Forelimb muscle (tissue), 1 donor: ENCODE results near the gene NPC1L1. TPM values are rescaled to one million over a fixed set of nuclear protein-coding genes. Genes with fewer than 3 reads are reported as not detected.
"Not testable (repeated sequence)": the region's sequence is repeated elsewhere in the genome, so short reads cannot be mapped to it uniquely, and the experiment has no call there.

Experiments used
- DNase-seq: peaks from one replicate; pipeline ENCODE4 v3.0.0-alpha.2; 2013; ENCODE audit warnings: low read depth
- polyA plus RNA-seq: library from polyadenylated mRNA; unstranded; fragments of 120-200 nt; gene quantifications from one replicate; pipeline ENCODE4 v1.2.1, GENCODE V29; 2013; ENCODE audit not compliant: insufficient read length

The NPC1L1 gene
- polyA plus RNA-seq, 1 donor = 0.04 TPM

DNA sequence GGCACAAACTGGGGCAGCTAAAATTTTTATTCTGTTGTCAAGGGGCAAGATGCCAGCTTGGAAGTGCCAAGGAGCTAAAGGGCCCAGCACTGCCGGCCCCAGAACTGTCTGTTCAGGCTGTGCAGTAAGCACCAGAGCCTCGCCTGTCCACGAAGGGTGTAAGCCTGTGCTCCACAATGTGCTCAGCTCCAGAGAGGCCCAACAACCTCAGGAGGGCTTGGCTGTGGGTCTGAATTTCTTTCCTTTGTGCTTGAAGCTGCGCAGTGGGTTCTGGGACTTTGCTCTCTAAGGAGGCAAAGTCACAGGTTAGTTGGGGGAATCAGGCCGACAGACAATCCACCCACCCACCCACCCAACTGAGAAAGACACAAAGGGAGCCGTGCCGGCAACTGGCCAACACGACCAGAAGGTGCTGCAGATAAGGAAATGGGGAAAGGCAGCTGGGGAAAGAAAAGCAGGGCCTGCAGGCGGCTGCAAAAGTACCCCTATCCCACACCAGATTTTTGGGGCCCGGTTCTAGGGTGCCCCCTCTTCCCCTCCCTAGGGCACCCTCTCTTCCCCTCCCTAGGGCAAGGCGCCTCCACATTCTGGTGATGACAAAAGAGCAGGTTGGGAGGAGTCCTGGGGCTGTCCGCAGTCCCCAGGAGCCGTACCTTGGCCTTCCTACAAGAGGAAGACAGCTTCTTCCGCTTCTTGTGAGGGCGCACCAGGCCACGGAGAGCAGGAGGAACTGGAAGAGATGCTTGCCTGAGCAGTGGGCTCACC lies 24.8 kb upstream of the NPC1L1 start:
- DNase-seq = no peak

DNA sequence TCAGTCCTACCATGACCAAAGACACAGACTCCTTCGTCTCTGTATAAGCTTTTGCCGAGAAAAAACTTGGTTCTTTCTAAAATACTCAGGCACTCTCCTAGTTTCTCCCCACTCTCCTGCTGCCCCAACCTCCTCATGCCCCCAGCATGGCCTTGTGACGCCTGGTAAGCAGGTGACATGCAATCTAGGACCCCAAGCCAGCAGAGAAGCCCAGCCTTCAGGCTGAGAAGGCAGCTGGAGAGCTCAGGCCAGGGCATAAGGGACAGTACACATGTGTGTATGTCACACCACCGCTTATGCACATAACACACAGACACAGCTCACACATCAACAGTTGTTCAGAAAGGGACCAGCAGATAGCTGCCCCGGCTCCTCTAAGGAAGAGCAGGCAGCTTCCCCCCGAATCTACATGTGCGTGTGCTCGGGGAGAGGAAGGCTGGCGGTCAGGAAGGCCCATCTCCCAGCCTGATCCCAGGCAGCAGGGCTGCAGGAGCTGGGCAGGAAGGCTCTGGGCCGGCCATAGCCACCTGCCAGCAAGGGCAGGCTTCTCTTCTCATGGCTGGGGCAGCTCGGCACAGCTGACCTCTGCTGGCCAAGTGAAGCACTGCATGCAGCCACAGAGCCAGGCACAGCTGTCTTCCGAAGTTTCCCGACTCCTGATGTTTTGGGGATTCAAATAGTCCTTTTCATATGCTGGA lies 24.1 kb upstream of the NPC1L1 start:
- DNase-seq = no peak

GRCh38 chr7:44564606-44565005 lies 23.5 kb upstream of the NPC1L1 start:
- DNase-seq = no peak

DNA sequence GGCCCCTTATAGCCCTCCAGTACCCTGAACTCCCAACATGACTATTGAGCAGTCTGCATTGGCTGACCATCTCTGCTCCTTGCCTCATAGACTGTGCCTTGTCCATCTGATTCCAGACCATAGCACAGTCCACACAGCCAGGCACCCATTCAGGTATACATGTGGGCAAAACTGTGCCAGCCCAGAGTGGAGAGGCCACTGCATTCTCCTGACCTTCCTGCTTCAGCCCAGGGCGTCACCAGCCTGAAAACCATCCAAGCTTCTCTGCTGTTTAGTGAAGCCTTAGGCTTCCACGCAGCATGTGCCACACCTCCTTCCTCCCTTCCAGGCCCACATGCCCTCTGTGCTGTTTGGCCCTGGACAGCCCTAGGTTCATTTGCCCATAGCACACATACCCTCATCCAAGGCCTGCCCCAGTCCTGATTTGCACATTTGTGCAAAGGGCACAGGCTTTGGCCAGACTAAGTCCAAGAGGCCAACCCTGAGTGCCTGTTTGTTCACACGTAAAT lies 22.1 kb upstream of the NPC1L1 start:
- no peak for DNase-seq

DNA sequence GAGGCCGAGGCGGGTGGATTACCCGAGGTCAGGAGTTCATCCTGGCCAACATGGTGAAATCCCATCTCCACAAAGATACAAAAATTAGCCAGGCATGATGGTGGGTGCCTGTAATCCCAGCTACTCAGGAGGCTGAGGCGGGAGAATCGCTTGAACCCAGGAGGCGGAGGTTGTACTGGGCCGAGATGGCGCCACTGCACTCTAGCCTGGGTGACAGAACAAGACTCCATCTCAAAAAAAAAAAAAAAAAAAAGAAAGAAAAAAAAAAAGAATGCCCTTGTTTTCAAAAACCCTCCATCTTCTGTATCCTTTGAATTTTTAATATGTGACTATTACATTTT lies 21.5 kb upstream of the NPC1L1 start:
- not testable (repeated sequence) for DNase-seq

DNA sequence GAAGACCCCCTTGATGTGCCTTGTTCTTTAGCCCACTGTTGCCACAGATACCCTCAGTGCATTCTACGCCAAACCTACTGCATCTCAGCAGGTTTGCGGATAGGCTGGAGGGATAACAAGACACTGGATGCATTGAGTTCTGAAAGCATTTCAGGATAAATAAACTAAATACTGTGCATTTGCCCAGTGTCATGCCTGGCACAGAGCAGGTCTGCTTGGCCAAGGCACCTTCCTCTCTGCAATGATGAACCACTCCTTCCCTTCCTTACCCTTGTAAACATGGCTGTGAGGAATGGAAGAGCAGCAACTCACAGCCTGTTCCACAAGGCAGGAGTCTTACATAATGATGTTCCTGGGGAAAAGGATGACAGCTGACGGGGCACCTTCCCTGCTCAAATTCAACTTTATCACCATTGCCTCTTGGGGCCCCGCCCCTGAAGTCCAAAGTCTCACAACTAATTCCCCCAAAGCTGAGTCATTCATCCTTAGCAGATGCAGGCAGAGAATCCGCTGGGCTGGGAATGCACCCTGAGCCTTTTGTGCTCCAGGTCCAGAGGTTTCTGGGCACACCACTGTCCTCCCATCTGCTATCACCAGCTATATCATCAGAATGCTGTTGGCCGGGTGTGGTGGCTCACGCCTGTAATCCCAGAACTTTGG lies 21.0 kb upstream of the NPC1L1 start:
- DNase-seq = no peak

- DNase-seq = no peak
Observed at GRCh38 chr7:44561481-44561880, 20.4 kb upstream of the NPC1L1 start.

- DNase-seq = no peak
Observed at GRCh38 chr7:44559485-44559884, 18.4 kb upstream of the NPC1L1 start.

GRCh38 chr7:44557485-44557884 lies 16.4 kb upstream of the NPC1L1 start:
- DNase-seq = no peak

DNA sequence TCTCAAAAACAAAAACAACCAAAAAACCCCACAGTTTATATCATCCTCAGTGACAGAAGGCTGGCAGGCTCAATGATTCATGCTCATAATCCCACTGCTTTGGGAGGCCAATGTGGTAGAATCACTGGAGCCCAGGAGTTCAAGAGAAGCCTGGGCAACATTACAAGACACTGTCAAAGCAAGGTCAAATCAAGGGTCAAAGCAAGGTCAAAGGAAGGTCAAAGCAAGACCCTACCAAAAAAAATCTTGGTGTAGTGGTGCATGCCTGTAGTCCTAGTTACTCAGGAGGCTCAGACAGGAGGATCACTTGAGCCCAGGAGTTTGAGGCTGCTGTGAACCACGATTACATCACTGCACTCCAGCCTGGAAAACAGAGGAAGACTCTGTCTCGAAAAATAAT lies 14.2 kb upstream of the NPC1L1 start:
- no peak for DNase-seq

GRCh38 chr7:44552473-44553005 lies 11.4 kb upstream of the NPC1L1 start:
- DNase-seq = not testable (repeated sequence)

DNA sequence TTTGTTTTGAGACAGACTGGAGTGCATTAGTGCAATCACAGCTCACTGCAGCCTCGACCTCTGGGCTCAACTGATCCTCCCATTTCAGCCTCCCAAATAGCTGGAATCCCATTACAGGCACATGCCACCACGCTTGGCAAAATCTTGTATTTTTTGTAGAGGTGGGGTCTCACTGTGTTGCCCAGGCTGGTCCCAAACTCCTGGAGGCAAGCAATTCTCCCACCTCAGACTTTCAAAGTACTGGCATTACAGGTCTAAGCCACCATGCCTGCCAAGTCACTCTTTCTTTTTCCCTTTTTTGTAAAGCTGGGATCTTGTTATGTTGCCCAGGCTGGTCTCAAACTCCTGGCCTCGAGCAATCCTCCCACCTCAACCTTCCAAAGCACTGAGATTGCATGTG lies 8.3 kb upstream of the NPC1L1 start:
- no peak for DNase-seq

GRCh38 chr7:44548893-44549292 lies 7.8 kb upstream of the NPC1L1 start:
- no peak for DNase-seq

- no peak for DNase-seq
Observed at GRCh38 chr7:44547536-44548231, 6.6 kb upstream of the NPC1L1 start.

DNA sequence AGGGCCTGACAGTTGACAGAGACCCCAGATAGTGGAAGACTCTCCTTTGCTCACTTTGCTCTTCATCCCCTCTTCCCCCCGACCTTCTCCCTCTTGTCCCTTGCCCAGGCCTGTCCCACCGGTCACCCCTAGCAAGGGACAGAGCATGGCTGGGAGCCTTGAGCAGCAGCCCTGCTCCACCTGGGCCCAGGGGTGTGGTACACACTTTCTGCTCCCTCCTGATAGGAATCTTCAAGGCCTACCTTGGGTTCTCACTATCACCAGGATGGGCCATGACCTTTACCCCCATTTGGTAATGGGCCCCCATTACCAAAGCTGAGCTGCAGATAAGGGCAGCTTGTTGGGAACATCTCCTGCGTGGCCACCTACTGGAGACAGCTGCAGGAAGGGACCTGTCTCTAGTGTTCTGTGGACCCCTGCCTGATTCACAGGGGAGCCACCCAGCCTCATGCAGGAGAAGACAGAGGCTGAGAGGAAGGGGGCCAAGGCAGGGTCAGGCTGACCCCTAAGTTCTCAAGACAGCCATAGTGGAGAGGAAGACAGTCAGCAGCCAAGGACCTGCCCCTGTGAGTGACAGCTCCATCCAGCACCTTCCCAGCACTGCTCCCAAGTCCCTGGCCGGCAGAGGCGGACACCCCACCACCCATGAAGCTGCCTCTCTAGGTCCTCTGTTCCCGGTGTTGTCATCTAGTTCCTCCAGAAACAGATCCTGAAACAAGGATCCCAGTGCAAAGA lies 913 bp upstream of the NPC1L1 start:
- DNase-seq = no peak

DNA sequence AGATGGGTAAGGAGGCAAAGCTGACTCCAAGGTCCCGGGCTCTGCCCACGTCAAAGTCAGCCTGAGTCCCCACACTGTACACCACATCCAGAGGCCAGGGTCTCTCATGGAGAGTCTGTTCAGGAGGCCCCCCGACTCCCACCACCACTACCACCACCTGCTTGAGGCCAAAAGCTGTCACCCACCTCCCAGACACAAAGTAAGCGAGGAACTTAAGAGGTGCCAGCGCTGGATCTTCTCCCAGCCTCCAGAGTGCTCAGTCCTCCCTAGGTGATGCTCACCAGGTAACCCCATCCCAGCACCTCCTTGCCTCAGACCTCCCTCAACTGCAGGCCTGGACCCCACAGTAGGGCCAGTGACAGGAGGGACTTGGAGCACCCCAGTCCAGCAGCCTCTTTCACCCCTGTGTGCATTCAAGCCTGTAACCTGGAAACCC lies 520 bp downstream of the NPC1L1 start:
- no peak for DNase-seq

GRCh38 chr7:44539669-44540506 lies 1.2 kb downstream of the NPC1L1 start:
- no peak for DNase-seq

DNA sequence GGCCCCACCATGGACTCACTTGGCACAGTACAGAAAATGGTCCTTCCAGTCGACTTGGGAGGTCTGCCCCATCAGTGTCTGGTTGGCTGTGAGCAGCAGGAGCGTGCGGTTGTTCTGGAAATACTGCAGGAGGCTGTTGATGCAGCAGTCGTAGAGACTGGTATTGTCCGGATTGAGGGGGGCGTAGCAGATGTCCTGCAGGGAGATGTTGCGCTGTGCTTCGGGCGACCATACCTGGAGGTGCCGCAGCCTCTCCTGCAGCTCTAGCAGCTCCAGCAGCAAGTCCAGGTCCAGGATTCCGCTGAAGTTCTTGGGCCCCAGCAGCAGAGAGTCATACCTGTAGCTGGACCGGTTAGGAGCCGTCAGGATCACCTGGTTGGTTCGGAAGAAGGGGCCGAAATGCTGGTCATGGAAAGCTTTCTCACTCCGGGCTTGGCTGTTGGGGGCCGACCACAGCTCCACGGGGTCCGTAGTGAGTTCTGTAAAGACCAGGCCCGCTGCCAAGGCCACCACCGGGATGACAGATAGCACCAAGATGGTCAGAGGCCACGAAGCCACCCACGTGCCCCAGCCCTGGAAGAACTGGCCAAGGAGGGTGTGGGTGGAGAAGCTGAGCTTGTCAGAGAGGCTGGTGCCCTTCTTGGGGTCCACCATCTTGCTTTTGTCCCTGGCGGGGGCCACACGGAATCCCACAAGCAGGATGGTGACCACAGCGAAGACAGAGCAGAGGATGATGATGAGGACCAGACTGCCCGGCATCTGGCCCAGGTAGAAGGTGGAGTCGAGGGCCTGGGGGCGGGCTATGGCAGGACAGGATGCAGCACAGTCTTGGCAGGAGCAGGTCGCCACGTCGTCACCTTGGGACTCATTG lies 2.1 kb downstream of the NPC1L1 start:
- no peak for DNase-seq
